ENCODE measurements around the gene KLF13.

GRCh38 chr15:31402511-31403056, 75.9 kb downstream of the KLF13 start:
- TF ChIP-seq POLR2A (IDR thresholded peaks at IDR 0.05; ENCODE audit: extremely low read depth, insufficient read length), result no peak
- no peak for TF ChIP-seq CTCF (IDR thresholded peaks at IDR 0.05; ENCODE audit: low read depth, low read length)
- no peak for TF ChIP-seq MAX (IDR thresholded peaks at IDR 0.05; ENCODE audit: low read depth, low read length)
